SH-SY5Y (cell line): ENCODE data around the gene RNF144B.

ENCODE experiments used
- GATA2 ChIP-seq: IDR thresholded peaks from 2 replicates; pipeline ENCODE4 v1.6.1; 2011; ENCODE audit warnings: mild to moderate bottlenecking, low read depth, low read length
- GATA3 ChIP-seq: IDR thresholded peaks from 2 replicates; pipeline ENCODE4 v1.6.1; 2011; ENCODE audit warnings: low read depth, mild to moderate bottlenecking, low read length, moderate library complexity

The RNF144B gene

DNA sequence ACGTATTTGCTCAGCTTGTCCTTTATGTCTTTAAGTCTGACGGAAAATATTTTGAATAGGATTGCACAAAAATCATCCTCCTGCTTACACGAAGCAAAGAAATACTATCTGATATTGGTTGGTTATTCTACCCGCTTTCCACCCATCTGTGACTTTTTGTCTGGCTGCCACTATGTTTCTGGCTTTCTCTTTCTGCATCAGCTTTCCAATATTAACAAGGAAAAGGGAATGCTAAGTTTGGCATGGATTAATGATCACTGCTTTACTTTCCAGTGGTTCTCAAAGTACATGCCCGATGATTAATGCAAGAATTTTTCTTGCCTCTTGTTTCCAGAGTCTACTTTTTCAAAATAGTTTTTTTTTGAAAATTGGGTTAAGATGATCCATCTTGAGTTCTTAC, 57.0 kb downstream of the RNF144B start:
- TF ChIP-seq GATA2 (no peak), GATA3 (no peak)

DNA sequence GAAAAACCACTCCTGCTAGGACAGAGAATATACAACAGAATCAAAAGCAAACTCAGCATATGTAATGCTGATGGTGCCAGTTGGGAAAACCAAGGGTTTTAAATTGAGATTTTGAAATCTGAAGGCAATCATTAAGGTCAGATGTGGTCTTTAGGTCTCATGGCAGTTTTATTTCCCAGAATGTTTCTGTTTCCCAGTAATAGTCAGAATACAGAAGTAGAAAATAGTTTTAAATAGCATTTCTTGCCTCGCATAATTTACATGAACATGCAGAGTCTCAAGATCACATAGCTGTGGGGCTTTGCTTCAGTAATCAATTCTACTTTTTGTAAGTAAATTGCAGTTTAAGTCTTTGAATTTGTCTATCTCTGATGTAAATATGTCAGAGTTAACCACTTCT, 58.1 kb downstream of the RNF144B start:
- TF ChIP-seq GATA2 (no peak), GATA3 (no peak)

DNA sequence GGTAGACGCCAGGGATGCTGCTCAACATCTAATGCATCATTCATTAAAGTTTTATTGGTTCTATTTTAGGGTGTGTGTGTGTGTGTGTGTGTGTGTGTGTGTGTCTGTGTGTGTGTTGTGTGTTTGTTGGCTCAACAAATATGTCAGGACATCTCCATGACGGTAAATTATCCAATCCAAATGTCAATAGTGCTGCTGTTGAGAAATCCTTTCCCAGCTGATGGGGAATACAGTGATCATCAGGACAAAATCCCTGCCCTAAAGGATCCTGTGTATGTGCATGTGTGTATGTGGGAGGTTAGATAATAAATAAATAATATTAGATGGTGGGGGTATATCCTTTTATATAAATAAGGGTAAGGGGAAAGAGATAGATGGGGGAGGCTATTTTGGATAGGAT, 59.6 kb downstream of the RNF144B start:
- no peak for TF ChIP-seq GATA3
- TF ChIP-seq GATA2 = no peak

DNA sequence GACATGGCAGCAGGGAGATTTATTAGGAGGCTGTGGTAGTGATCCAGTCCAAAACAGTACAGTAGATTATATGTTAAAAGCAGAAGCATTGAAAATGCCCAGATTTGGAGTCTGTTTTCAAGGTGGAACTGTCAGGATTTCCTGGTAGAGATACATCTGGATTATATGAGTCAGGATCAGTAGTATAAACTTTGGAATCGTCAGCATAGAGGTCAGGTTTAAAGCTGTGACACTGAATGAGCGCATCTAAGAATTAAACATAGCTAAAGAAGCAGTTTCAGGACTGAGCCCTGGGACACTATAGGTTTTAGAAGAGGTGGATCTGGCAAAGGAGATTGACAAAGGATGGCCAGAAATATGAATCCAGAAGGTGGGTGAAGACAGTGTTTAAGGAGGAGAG, 60.4 kb downstream of the RNF144B start:
- TF ChIP-seq GATA3 = no peak
- no peak for TF ChIP-seq GATA2

DNA sequence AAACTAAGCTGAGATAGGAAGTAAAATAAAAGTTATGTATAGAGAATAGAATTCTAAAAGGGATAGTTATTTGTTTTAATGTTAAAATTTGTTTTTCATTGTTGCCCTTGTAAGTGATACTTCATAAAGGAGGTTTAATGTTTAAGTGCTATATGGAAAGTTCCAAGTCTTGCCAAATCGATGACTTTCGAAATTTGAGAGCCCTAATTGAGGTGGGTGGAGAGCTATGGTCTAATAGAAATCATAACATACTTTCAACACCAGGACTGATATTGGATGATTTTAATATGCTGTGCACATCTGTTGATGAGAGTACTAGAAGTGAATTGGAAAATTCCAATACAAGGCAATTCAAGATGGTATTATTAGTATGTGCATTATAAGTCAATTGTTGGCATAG, 64.6 kb downstream of the RNF144B start:
- TF ChIP-seq GATA3 (no peak), GATA2 (no peak)

DNA sequence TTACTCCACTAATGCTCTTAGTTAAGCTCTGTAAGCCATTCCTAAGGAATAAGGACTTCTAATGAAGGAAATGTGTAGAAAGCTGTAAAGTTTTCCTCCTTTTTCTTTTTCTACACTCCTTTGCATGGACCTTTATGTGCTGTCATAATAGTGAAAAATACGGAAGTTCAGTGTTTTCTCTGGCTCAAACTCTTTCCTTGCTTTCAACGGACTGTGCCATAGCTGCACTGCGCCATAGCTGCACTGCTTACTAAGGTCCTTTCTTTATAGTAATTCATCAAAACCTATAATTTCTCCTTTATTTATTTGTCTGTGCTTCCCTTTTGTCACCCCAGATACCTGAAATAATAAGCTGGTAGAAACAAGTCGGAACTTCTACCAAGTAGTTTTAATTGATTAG, 67.3 kb downstream of the RNF144B start:
- TF ChIP-seq GATA2 (no peak), GATA3 (no peak)

DNA sequence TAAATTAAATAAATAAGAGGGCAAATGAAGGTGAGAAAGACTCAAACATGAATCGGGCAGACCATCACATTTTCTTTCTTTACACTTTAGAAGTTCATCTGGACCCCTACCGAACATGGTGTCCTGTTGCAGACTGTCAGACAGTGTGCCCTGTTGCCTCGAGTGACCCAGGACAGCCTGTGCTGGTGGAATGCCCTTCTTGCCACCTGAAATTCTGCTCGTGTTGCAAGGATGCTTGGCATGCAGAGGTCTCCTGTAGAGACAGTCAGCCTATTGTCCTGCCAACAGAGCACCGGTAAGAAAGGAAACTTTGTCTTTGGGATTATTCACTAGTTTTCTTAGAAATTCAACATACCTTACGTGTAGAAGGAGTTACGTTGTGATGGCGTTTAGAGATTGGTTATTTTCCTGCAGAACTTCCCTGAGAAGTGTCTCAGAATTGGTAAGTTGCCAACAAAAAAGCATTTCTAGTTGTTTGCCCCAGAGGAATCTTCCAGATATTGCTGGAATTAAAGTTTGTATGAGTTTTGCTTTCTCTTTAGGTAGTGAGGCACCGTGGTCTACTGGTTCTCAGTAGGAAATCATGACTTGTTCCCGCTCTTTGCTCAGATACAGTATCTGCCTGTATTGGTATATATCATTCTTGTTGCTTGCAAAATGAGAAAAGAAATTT, 70.1 kb downstream of the RNF144B start:
- TF ChIP-seq GATA3 (no peak), GATA2 (no peak)

DNA sequence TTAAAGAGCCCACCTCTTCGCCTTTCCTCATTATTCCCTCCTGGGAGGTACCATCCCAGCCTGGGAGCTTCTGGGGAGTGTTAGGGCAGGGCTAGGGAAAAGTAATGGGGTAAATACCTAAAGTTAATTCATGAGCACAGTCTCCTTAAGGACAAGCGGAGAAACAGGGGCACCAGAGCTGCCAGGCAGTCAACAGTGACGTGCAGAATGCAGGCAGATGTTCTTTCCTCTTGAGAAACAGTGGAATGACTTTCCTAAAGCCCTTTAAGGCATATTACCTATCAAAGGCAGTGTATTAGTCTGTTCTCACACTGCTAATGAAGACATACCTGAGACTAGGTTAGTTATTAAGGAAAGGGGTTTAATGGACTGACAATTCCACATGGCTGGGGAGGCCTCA, 76.3 kb downstream of the RNF144B start:
- TF ChIP-seq GATA3 (no peak), GATA2 (no peak)

DNA sequence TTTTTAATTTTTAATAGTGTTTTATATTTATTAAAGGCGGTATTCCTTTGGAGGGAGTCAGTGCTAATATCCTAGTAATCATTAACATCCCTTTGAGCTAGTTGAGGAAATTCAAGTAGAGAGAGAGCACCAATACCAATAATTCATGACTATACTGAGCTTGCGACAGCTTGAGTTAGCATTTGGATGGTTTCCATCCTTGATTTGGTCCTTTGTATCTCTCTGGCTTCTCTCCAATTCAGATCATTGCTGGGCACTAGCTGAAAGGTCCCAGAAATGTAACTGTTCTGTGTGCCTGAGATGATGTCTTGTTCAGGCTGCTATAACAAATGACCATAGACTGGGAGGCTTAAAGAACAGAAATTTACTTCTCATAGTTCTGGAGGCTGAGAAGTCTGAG, 77.0 kb downstream of the RNF144B start:
- TF ChIP-seq GATA2 (no peak), GATA3 (no peak)

DNA sequence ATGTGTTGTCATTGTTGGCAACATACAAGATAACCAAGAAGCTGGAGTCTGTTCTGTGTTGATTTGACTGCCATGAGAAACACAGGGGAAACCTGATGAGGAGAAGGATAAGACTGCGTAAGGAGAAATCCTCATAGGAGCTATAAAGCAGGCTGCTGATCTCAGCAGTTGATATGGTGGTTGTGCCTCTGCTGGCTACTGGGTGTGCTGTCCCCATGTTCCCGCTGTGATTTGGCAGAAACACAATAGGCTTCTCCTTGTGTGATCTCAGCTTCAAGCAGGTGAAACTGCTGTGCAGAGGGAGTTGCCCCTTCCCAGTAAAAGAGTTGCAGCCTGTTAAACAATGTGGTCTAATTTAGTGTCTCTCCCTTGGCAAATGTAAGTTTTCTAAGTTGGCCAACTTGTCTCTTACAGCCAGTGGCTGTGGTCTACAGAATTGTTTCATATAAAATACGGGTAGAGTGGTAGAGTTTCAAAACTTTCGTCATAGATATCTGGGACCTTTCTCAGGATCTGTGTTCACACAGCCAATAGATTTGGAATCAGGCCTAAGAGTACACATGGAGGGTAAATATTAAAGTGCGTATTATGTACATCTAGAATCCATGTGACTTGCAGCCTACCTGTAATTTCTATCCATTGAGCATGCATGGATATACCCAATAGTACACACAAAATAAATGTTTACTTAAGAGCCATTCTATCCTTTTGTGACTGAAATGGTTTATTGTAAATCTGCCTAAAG, 78.4 kb downstream of the RNF144B start:
- TF ChIP-seq GATA3 = no peak
- peak; percentile 44; the same call in 1 of the 2 replicates for TF ChIP-seq GATA2

DNA sequence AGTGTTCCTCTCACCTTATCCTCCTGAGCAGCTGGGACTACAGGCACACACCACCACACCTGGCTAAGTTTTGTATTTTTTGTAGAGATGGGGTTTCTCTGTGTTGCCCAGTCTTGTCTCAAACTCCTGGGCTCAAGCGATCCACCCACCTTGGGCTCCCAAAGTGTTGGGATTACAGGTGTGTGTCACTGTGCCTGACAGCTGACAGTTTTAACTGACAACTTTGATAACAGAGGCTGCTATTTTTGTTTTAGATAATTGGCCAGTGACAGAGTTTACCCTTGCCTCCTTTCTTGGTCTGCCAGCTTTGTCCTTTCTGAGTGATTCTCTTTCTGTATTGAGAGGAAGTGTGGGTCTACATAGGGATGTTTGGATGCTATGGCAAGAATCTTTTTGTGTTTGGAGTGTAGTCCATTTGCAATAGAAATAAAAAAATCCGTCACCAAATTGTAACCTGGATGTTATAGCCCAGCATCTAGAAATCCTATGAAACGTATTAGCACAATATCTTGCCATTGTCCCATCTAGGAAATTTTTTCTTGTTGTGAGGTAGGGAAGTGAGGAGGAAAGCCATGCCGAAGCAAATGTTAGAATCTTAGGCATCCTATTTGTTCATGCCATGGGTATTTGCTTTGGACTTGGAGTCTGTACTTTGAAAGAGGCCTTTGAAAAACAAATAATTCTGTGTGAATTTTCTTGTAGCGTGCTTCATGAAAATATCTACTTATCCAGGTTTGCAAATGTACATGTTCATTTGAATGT, 80.8 kb downstream of the RNF144B start:
- TF ChIP-seq GATA2 (no peak), GATA3 (no peak)

DNA sequence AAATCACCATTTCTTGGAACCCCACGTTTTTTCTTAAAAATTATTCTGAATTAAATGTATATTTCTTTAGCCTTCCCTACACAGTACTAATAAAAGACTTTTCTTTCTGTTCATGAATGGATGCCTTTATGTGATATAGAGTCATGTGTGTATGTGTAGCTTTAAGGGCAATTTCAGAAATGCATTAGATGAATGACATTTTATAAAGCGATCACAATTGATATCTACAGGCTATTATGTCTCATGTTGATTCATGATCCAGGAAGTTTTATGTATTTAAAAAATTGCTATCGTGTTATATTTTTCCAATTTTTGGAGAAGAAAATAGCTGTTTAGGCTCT, 81.3 kb downstream of the RNF144B start:
- no peak for TF ChIP-seq GATA2
- no peak for TF ChIP-seq GATA3

DNA sequence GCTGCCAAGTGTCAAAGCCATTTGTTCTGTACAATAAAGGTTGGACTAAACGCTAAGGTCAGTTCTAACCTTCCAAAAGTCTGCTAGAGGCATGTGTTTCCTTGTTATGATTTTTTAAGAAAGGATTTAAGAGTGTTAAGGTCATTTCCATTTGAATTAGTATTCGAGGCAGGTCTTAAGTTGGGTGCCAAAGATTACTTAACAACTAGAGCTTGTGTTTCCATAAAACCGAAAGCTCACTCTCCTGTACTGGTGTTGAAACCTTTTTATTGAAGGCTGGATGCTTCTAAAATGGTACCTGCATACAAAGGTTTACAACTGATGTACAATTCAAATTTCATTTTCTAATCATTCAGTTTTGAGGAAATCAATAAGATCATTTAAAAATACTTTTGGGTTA, 82.4 kb downstream of the RNF144B start:
- TF ChIP-seq GATA2 (no peak), GATA3 (no peak)

DNA sequence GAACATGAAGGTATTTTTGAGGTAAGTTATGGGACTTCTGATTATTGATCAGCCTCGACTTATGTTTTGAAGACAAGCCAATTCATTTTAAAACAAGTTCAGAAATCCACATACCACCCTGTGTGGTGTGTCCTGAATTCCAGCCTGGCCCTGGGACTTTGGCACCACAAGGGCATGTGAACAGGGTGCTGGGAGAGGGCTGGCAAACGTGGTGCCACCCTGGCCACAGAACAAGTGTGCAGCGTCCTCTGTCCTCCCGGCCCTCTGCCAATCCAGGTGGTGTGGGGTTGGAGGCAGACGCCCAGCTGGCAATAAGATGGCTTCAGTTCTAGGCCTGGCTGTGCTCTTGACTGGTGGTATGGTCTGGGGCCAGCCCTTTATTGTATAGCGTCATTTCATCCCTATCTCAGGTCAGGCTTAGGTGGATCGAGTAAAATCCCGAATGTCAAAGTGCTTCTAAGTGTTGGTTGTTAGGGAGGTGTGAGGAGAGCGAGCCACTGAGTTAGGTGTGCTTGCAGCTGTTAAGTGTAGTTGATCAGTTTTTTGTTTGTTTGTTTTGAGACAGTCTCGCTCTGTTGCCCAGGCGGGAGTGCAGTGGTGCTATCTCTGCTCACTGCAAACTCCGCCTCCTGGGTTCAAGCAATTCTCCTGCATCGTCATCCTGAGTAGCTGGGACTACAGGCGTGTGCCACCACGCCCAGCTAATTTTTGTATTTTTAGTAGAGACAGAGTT, 84.2 kb downstream of the RNF144B start:
- TF ChIP-seq GATA3 (no peak), GATA2 (no peak)
